WTC11 (cell line): ENCODE data around the gene GSC2. TPM values are rescaled to one million over a fixed set of nuclear protein-coding genes. Genes with fewer than 3 reads are reported as not detected.

Experiments
- ATAC-seq: fragments of 200-7000 bp; cut with Tn5 transposase; 2 replicates; pipeline ENCODE4 v1.10.0; 2021; ENCODE audit warnings: mild to moderate bottlenecking, moderate library complexity
- CTCF ChIA-PET: fragments of 300-600 bp; sonication (Branson Sonifier 250); formaldehyde crosslinking; loops from one replicate; lab custom pipeline; 2021; ENCODE audit warnings: antibody characterized with exemption; lab: Charles Lee
- POLR2A ChIA-PET: fragments of 350-600 bp; sonication (Branson Sonifier 250); formaldehyde crosslinking; loops from one replicate; lab custom pipeline; 2021; ENCODE audit warnings: antibody characterized with exemption; lab: Charles Lee
- DNase-seq: peaks from one replicate; pipeline ENCODE4 v3.0.0; 2021; ENCODE audit warnings: low spot score
- H3K27ac Mint-ChIP-seq: 2 replicates; pipeline ENCODE4 v1.8.0; 2021; ENCODE audit warnings: mixed read lengths
- H3K27me3 Mint-ChIP-seq: 2 replicates; pipeline ENCODE4 v1.8.0; 2021; ENCODE audit warnings: low read depth, mild to moderate bottlenecking, moderate library complexity, mixed read lengths
- H3K36me3 Mint-ChIP-seq: 2 replicates; pipeline ENCODE4 v1.8.0; 2021; ENCODE audit warnings: mixed read lengths
- H3K4me1 Mint-ChIP-seq: 2 replicates; pipeline ENCODE4 v1.8.0; 2022; ENCODE audit warnings: mixed read lengths
- H3K4me3 Mint-ChIP-seq: 2 replicates; pipeline ENCODE4 v1.8.0; 2021; ENCODE audit warnings: mild to moderate bottlenecking, moderate library complexity, mixed read lengths
- H3K9me3 Mint-ChIP-seq: 2 replicates; pipeline ENCODE4 v1.8.0; 2021; ENCODE audit warnings: mixed read lengths
- AFF4 ChIP-seq: sonication (generic); formaldehyde crosslinking; IDR thresholded peaks from 2 replicates; pipeline ENCODE4 v1.8.1; 2023; ENCODE audit warnings: mild to moderate bottlenecking, missing genetic modification reagents, borderline replicate concordance
- ATF6 ChIP-seq: sonication (generic); formaldehyde crosslinking; IDR thresholded peaks from 2 replicates; pipeline ENCODE4 v1.8.1; 2023; ENCODE audit warnings: mild to moderate bottlenecking, missing genetic modification reagents
- ETV6 ChIP-seq: sonication (generic); formaldehyde crosslinking; IDR thresholded peaks from 2 replicates; pipeline ENCODE4 v1.8.1; 2022; ENCODE audit warnings: mild to moderate bottlenecking, missing genetic modification reagents
- HMGA2 ChIP-seq: fragments of 250-450 bp; sonication (Bioruptor Pico); IDR thresholded peaks from 2 replicates; pipeline ENCODE4 v1.4.0; 2021; ENCODE audit warnings: mild to moderate bottlenecking, moderate library complexity
- HMGXB4 ChIP-seq: sonication (generic); formaldehyde crosslinking; IDR thresholded peaks from 2 replicates; pipeline ENCODE4 v1.8.1; 2023; ENCODE audit warnings: mild to moderate bottlenecking, moderate library complexity, missing genetic modification reagents
- JUN ChIP-seq: sonication (generic); formaldehyde crosslinking; IDR thresholded peaks from 2 replicates; pipeline ENCODE4 v1.8.0; 2023; ENCODE audit warnings: mild to moderate bottlenecking, missing genetic modification reagents
- MYBL2 ChIP-seq: sonication (generic); formaldehyde crosslinking; IDR thresholded peaks from 2 replicates; pipeline ENCODE4 v1.8.1; 2023; ENCODE audit warnings: mild to moderate bottlenecking, moderate library complexity, missing genetic modification reagents
- OVOL2 ChIP-seq: fragments of 250-450 bp; sonication (Bioruptor Pico); IDR thresholded peaks from 2 replicates; pipeline ENCODE4 v1.9.0; 2021; ENCODE audit warnings: mild to moderate bottlenecking, borderline replicate concordance
- SOX15 ChIP-seq: fragments of 250-450 bp; sonication (Bioruptor Pico); IDR thresholded peaks from 2 replicates; pipeline ENCODE4 v1.9.0; 2021; ENCODE audit warnings: mild to moderate bottlenecking
- USF1 ChIP-seq: sonication (generic); formaldehyde crosslinking; IDR thresholded peaks from 2 replicates; pipeline ENCODE4 v1.8.0; 2022; ENCODE audit warnings: mild to moderate bottlenecking, missing genetic modification reagents
- ZNF138 ChIP-seq: sonication (generic); formaldehyde crosslinking; conservative IDR thresholded peaks from 2 replicates; pipeline ENCODE4 v1.8.1; 2022; ENCODE audit warnings: mild to moderate bottlenecking, moderate library complexity, missing genetic modification reagents
- ZNF232 ChIP-seq: sonication (generic); formaldehyde crosslinking; IDR thresholded peaks from 2 replicates; pipeline ENCODE4 v1.8.0; 2022; ENCODE audit warnings: mild to moderate bottlenecking, missing genetic modification reagents
- ZNF263 ChIP-seq: sonication (generic); formaldehyde crosslinking; IDR thresholded peaks from 2 replicates; pipeline ENCODE4 v1.8.1; 2022; ENCODE audit warnings: low read depth, mild to moderate bottlenecking, moderate library complexity, missing genetic modification reagents
- ZNF396 ChIP-seq: fragments of 250-450 bp; sonication (Bioruptor Pico); IDR thresholded peaks from 2 replicates; pipeline ENCODE4 v1.8.0; 2021; ENCODE audit warnings: mild to moderate bottlenecking, moderate library complexity, borderline replicate concordance
- ZNF512 ChIP-seq: sonication (generic); formaldehyde crosslinking; IDR thresholded peaks from 2 replicates; pipeline ENCODE4 v1.8.1; 2022; ENCODE audit warnings: missing genetic modification reagents, borderline replicate concordance
- total RNA-seq: library from RNA; stranded (reverse); gene quantifications from 3 replicates; pipeline ENCODE4 v1.2.3, GENCODE V29; 2021
- TF ChIP-seq, protein P1 (sequence below): fragments of 250-450 bp; sonication (Bioruptor Pico); IDR thresholded peaks from 2 replicates; pipeline ENCODE4 v1.9.0; 2021; ENCODE audit warnings: mild to moderate bottlenecking
- TF ChIP-seq, protein P2 (sequence below): fragments of 250-450 bp; sonication (Bioruptor Pico); IDR thresholded peaks from 2 replicates; pipeline ENCODE4 v2.1.2; 2022; ENCODE audit warnings: mild to moderate bottlenecking, moderate library complexity

GSC2 gene
- total RNA-seq, 1 experiment from 2014 or later, result 0.68 TPM

- TF ChIP-seq, protein P1, sequence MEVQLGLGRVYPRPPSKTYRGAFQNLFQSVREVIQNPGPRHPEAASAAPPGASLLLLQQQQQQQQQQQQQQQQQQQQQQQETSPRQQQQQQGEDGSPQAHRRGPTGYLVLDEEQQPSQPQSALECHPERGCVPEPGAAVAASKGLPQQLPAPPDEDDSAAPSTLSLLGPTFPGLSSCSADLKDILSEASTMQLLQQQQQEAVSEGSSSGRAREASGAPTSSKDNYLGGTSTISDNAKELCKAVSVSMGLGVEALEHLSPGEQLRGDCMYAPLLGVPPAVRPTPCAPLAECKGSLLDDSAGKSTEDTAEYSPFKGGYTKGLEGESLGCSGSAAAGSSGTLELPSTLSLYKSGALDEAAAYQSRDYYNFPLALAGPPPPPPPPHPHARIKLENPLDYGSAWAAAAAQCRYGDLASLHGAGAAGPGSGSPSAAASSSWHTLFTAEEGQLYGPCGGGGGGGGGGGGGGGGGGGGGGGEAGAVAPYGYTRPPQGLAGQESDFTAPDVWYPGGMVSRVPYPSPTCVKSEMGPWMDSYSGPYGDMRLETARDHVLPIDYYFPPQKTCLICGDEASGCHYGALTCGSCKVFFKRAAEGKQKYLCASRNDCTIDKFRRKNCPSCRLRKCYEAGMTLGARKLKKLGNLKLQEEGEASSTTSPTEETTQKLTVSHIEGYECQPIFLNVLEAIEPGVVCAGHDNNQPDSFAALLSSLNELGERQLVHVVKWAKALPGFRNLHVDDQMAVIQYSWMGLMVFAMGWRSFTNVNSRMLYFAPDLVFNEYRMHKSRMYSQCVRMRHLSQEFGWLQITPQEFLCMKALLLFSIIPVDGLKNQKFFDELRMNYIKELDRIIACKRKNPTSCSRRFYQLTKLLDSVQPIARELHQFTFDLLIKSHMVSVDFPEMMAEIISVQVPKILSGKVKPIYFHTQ, result no peak
- TF ChIP-seq ETV6 (CRISPR knock-in tag) (no peak), ZNF232 (CRISPR knock-in tag) (no peak), ZNF396 (CRISPR knock-in tag) (no peak), ZNF263 (CRISPR knock-in tag) (no peak), AFF4 (CRISPR knock-in tag) (no peak), USF1 (no peak), SOX15 (no peak), JUN (no peak), MYBL2 (CRISPR knock-in tag) (no peak), ZNF138 (CRISPR knock-in tag) (no peak)
- TF ChIP-seq, all 79 proteins: peak for 0
Observed at GRCh38 chr22:19177164-19178064, 27.3 kb upstream of the GSC2 start (continued).

DNA sequence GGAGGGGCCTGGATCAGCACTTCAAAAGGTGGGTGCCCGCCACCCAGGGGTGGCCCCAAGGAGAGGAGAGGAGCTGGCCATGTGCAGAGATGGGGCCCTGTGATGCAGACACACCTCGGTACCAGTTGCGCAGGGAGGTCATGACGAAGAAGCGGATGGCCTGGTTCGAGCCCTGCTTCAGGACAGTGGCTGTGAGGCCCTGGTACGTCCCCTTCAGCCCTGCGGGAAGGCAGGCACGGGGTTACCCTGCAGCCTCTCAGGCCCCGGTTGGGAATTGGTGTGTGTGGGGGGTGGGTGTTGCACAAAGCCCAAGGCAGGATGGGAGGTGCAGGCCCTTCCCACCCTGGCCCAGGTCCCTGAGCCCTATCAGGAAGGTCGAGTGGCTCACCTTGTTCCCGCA lies 26.6 kb upstream of the GSC2 start:
- Mint-ChIP-seq H3K27me3 (no peaks in the 10 kb centered on the region; the same call in 1 of the 2 replicates), H3K4me3 (peak overlapping the region; percentile 74), H3K36me3 (no peaks in the 10 kb centered on the region; the same call in 1 of the 2 replicates), H3K27ac (peak overlapping the region; percentile 41; the same call in 1 of the 2 replicates), H3K9me3 (no peaks in the 10 kb centered on the region), H3K4me1 (peaks cover 45% of the 10 kb centered on the region)
- ATAC-seq (no peak), DNase-seq (no peak)
- CTCF ChIA-PET, result interaction anchor here (0.6 kb wide), 1 partner anchor 142 kb away, joined by 4 read pairs; no protein-coding TSS in a partner anchor
- POLR2A ChIA-PET, result no interaction called here
- no peak for TF ChIP-seq HMGXB4
- TF ChIP-seq HMGA2 (CRISPR knock-in tag), result no peak
- TF ChIP-seq ZNF512, result no peak
- no peak for TF ChIP-seq ATF6 (CRISPR knock-in tag)
- TF ChIP-seq, protein P2, sequence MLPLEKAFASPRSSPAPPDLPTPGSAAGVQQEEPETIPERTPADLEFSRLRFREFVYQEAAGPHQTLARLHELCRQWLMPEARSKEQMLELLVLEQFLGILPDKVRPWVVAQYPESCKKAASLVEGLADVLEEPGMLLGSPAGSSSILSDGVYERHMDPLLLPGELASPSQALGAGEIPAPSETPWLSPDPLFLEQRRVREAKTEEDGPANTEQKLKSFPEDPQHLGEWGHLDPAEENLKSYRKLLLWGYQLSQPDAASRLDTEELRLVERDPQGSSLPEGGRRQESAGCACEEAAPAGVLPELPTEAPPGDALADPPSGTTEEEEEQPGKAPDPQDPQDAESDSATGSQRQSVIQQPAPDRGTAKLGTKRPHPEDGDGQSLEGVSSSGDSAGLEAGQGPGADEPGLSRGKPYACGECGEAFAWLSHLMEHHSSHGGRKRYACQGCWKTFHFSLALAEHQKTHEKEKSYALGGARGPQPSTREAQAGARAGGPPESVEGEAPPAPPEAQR, result no peak
- TF ChIP-seq OVOL2, result no peak
